Suprapubic skin (tissue), 4 donors: ENCODE data around the gene CXCR6.

Experiments used
- EP300 ChIP-seq: sonication (generic); formaldehyde crosslinking; IDR thresholded peaks from one replicate; pipeline ENCODE4 v1.6.1; 2017; ENCODE audit warnings: antibody characterized with exemption
- POLR2A ChIP-seq, 2 donors: fragments of 450-650 bp; IDR thresholded peaks; one replicate each; pipeline ENCODE4 v1.6.1; 2017; ENCODE audit warnings: antibody characterized with exemption in 2 of 2, mild to moderate bottlenecking in 2 of 2, moderate library complexity in 2 of 2
- POLR2AphosphoS5 ChIP-seq, 3 donors: sonication (generic); formaldehyde crosslinking; IDR thresholded peaks; one replicate each; pipeline ENCODE4 v1.6.1; 2017; ENCODE audit warnings: antibody characterized with exemption in 3 of 3
- TF ChIP-seq, protein P1 (sequence below), 2 donors: fragments of 200-600 bp in 1 of 2; fragments of 450-650 bp in 1 of 2; sonication (generic) in 1 of 2; IDR thresholded peaks; one replicate each; pipeline ENCODE4 v1.5.1; 2016 to 2019; ENCODE audit warnings: antibody characterized with exemption in 2 of 2, mild to moderate bottlenecking in 1 of 2, moderate library complexity in 1 of 2

DNA sequence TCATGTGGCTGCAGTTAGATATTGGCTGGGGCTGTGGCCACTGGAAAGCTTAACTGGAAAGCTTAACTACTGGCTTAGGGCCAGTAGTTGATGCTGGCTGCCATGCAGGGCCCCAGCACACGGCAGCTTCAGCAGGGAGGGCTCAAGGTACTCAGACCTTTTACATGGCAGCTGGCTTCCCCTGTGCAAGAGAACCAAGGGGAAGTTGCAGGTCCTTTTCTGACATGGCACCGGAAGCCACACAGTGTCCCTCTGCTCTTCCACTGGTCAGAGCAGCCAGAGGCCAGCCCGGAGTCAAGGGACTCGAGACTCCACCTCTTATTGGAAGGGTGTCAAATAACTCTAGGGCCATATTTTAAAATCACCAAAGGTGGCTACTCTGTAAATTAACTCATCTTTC, 32.4 kb upstream of the CXCR6 start:
- TF ChIP-seq, protein P1, sequence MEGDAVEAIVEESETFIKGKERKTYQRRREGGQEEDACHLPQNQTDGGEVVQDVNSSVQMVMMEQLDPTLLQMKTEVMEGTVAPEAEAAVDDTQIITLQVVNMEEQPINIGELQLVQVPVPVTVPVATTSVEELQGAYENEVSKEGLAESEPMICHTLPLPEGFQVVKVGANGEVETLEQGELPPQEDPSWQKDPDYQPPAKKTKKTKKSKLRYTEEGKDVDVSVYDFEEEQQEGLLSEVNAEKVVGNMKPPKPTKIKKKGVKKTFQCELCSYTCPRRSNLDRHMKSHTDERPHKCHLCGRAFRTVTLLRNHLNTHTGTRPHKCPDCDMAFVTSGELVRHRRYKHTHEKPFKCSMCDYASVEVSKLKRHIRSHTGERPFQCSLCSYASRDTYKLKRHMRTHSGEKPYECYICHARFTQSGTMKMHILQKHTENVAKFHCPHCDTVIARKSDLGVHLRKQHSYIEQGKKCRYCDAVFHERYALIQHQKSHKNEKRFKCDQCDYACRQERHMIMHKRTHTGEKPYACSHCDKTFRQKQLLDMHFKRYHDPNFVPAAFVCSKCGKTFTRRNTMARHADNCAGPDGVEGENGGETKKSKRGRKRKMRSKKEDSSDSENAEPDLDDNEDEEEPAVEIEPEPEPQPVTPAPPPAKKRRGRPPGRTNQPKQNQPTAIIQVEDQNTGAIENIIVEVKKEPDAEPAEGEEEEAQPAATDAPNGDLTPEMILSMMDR (IDR thresholded peaks at IDR 0.05) = no peak
- TF ChIP-seq EP300 = no peak
- no peak for TF ChIP-seq POLR2AphosphoS5 (IDR thresholded peaks at IDR 0.05)
- no peak for TF ChIP-seq POLR2A (IDR thresholded peaks at IDR 0.05)
